Pons (tissue), 1 donor: ENCODE measurements around the gene FERMT2.

ENCODE experiments used
- DNase-seq: peaks from one replicate; pipeline ENCODE4 v3.0.0-alpha.2; 2016; ENCODE audit warnings: low spot score

FERMT2 gene, protein sequence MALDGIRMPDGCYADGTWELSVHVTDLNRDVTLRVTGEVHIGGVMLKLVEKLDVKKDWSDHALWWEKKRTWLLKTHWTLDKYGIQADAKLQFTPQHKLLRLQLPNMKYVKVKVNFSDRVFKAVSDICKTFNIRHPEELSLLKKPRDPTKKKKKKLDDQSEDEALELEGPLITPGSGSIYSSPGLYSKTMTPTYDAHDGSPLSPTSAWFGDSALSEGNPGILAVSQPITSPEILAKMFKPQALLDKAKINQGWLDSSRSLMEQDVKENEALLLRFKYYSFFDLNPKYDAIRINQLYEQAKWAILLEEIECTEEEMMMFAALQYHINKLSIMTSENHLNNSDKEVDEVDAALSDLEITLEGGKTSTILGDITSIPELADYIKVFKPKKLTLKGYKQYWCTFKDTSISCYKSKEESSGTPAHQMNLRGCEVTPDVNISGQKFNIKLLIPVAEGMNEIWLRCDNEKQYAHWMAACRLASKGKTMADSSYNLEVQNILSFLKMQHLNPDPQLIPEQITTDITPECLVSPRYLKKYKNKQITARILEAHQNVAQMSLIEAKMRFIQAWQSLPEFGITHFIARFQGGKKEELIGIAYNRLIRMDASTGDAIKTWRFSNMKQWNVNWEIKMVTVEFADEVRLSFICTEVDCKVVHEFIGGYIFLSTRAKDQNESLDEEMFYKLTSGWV

DNA sequence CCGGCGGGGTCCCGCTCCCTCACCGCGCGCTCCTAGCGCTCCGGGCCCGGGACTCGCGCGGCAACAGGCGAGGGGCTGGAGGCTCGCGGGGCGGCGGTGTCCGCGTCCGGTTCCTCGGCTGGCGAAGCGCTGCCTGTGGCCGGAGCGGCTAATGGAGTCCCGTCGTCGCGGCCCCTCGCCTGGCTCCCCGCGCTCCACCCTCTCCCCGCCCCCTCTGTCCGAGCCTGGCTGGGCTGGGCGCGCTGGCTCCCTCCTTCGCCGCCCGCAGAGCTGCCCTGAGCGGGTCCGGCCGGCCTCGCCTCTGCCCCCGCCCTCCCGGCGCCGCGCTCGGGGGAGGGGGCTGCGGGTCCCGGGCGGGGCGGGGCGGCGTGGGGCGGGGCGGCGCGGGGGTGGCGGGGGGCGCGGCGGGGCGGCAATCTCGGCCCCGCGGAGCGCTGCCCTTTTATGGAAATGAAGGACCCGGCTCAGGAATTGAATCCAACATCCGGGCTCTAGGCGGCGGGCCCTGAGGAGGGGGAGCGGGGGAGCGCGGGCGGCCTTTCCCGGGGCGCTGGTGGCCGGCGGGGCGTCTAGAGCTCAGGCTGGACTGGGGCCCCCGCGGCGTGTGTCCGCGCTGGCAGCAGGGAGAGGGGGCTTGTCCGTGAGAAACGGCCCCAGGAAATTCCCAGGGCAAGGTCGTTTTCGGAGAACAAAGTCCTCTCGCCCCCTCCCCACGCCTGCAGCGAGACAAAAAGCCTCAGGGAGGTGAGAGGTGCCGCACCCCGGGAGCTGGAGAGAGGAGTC lies at the start of gene FERMT2:
TSS of gene FERMT2 (minus strand) at position 153 of the 783 bp plus-strand sequence. CDS start 482 bp downstream, outside the sequence.
- DNase-seq: peak; percentile 76

DNA sequence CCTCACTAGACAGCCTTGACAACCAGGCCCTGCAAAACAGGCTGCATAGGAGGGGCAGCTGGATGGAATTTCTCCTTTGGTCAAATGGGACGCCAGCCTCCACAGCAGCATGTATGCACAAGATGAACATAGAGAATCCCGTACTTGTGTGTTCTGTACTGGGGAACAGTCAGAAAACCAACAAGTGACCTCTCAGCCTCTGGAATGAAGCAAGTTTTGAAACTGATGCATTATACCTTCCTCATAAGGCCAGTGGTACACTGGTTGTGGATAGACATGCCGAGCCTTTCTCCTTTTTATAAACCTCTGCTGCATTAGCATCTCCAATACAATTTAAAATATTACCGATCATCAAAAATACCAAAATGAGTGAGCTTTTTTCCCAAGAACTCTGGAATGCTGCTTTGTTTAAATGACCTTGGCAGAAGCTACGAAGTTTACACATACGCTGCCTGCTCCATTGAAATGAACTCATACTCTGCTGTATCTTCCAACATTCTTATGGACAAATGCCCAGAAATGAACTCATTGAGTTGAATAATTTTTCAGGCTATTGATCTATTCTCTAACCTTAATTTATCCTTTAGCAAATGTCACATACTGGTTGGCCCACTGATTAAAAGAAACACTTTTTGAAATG lies 47.6 kb upstream of the FERMT2 start:
- DNase-seq: no peak

GRCh38 chr14:52996493-52996892 lies 45.6 kb upstream of the FERMT2 start:
- no peak for DNase-seq

DNA sequence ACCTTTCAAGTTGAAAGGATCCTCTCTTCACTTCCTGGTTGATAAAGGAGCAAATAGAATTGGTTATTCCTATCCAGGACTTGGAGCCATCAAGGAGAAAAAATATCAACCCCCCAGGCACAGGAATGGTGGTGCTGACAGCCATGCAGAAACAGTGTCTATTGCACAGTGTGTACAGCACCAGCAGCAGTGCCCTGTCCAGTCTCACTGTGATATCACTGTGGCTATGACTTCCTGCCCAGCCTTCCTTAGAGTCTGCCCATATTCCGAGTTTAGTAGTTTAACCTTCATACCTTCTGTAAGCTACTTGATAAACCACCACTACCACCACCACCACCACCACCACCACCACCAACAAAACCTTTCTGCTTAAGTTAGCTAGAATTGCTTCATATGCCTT lies 45.1 kb upstream of the FERMT2 start:
- DNase-seq: no peak

DNA sequence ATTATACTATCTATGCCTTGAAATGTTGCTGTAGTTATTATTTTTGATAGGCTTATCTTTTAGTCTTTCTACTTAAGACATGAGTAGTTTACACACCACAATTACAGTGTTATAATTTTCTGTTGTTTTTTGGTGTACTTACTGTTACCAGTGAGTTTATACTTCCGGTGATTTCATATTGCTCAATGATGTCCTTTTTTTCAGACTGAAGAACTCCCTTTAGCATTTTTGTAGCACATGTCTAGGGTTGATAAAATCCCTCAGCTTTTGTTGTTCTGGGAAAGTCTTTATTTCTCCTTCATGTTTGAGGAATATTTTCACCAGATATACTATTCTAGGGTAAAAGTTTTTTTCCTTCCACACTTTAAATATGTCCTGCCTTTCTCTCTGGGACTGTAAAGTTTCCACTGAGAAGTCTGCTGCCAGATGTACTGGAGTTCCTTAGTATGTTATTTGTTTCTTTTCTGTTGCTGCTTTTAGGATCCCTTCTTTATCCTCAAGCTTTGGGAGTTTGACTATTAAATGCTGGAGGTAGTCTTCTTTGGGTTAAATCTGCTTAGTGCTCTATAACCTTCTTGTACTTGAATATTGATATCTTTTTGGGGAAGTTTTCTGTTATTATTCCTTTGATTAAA lies 41.5 kb upstream of the FERMT2 start:
- no peak for DNase-seq

- DNase-seq: no peak
Measured at GRCh38 chr14:52988139-52988538, 37.3 kb upstream of the FERMT2 start.

GRCh38 chr14:52987514-52987913 lies 36.7 kb upstream of the FERMT2 start:
- DNase-seq: no peak

DNA sequence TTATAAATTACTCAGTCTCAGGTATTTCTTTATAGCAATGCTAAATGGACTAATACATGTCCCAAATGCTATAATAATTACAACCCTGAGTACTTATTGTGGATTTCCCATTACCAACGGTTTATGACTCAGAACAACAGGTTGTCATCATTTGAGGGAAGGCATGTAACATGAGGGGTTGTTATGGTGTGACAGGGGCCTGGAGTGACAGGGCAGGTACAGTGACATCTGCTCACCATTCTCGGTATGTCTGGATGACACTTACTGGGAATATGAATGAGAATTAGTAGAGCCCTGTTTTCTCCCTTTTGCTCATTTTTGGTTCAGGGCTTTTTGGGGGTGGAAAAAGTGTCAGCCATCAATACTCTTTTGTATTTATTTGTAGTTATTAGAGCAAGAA lies 36.2 kb upstream of the FERMT2 start:
- DNase-seq: no peak

DNA sequence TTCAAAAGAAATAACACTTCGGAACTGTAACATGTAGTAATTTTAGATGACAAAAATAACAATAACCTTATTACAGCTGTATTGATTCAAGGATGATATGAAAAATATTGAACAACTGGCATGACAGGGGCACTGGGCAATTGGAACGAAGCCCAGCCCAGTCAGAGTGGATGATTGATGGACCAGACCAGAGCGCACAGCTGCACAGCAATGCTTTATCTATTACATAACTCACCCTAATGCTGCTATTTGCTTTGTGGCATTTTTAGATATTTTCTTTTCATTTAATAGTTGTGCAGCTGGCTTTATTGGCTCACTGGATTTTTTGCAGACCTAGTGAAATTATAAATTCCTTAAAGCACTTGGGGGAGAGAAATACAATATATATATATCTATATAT lies 26.9 kb upstream of the FERMT2 start:
- DNase-seq: peak; percentile 26

DNA sequence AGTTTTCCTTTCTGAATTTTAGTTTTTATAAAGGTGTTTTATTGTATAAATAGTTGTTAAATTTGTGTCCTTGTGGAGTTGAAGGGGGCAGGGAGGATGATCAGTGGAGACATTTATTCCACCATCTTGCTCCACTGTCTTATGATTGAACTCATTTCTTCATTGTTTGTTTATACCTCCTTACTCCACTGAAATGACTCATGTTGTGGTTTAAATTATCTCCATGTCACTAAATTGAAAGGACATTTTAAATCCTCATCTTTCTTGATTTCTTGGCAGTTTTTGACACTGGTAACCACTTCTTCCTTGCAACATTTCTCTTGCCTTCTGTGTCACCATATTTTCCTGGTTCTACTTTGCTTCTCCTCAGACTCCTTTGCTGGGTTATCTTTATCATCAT lies 23.6 kb upstream of the FERMT2 start:
- no peak for DNase-seq

DNA sequence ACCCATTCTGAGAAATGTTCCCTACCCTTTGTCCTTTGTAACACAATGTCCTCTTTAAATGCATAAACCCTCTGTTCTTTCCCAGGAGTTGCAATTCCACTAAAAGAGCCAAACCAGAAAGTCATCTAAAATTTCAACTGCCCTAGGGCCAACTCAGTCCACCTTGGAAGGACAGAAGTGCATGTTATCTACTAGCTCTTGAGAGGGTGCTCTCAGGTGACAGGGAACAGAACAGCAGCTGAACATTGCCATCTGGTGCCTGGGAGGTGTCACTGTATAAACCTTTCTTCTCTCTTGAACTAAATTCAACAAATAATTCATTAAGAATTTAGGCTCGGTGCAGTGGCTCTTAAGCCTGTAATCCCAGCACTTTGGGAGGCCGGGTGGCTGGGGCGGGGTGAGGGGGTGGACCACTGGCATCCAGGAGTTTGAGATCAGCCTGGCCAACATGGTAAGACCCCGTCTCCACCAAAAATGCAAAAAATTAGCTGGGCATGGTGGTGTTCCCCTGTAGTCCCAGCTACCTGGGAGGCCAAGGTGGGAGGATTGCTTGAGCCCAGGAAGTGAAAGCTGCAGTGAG lies 10.3 kb upstream of the FERMT2 start:
- DNase-seq: peak; percentile 66

GRCh38 chr14:52960627-52961026 lies 9.8 kb upstream of the FERMT2 start:
- DNase-seq: no peak

GRCh38 chr14:52954346-52955214 lies 3.7 kb upstream of the FERMT2 start:
- DNase-seq: peak; percentile 55

- peak; percentile 83 for DNase-seq
Measured at GRCh38 chr14:52951681-52952554, 1.1 kb upstream of the FERMT2 start.

DNA sequence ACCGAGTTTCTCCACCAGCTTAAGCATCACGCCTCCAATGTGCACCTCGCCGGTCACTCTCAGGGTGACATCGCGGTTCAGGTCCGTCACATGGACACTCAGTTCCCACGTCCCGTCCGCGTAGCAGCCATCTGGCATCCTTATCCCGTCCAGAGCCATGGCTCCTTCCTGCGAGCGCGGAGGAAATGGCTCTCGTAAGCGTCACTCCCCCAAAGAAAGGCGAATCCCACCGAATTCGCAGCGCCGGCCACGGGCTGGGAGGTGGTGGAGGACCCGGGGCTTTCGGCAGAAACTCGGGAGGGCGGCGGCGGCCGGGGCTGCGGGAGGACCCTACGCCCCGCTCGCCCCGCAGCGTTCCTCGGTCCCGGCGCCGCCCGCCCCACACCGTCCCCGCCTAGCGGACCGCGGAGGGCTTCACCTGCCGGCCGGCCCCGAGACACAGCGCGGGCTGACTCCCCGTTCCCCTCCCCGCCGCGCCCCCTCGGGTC lies 396 bp downstream of the FERMT2 start:
- DNase-seq: peak; percentile 70

- DNase-seq: peak; percentile 68
Measured at GRCh38 chr14:52949711-52950409, 990 bp downstream of the FERMT2 start.

DNA sequence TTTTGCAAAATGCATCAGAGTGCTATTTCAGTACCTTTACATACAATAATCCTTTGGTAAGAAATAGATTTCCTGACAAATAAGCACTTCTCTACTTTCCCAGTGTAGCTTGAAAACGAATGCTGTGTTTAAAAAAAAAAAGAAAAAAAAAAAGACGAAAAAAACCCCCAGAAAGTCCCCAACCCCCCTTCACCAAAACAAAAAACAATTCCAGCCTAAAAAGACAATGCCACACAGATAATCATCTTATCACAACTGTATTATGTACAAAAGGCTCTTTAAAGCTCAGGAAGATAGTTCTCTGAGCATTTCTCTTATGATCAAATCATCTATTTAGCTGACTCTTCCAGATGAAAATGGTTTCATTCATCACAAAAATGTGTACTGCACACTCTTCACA lies 1.6 kb downstream of the FERMT2 start:
- DNase-seq: no peak

DNA sequence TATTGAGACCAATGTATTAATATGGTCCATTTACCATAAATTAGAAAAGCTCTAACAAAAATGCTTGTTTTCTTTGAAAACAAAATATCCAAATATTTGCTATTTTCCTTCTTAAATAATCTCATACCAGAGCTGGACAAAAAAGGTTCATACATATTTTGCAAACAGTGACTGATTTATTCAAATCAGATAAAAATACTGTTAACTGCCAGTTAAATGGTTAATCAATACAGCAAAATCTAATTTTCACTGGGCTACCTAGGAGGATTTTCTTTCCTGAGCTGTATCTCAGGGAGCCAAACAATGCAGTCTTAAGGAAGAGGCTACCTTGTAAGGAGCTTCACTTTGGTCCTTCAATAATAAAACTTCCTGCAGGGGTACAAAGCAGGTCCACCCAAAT lies 2.0 kb downstream of the FERMT2 start:
- no peak for DNase-seq

GRCh38 chr14:52948039-52948438 lies 2.8 kb downstream of the FERMT2 start:
- DNase-seq: no peak
